Measurements from ENCODE around the gene DEFB129.

GRCh38 chr20:277496-277781, 50.4 kb downstream of the DEFB129 start:
- TF ChIP-seq POLR2AphosphoS5 (IDR thresholded peaks at IDR 0.05) (no peak), POLR2A (IDR thresholded peaks at IDR 0.05; ENCODE audit: low read depth) (no peak), EP300 (IDR thresholded peaks at IDR 0.05) (no peak)
- TF ChIP-seq, protein P1, sequence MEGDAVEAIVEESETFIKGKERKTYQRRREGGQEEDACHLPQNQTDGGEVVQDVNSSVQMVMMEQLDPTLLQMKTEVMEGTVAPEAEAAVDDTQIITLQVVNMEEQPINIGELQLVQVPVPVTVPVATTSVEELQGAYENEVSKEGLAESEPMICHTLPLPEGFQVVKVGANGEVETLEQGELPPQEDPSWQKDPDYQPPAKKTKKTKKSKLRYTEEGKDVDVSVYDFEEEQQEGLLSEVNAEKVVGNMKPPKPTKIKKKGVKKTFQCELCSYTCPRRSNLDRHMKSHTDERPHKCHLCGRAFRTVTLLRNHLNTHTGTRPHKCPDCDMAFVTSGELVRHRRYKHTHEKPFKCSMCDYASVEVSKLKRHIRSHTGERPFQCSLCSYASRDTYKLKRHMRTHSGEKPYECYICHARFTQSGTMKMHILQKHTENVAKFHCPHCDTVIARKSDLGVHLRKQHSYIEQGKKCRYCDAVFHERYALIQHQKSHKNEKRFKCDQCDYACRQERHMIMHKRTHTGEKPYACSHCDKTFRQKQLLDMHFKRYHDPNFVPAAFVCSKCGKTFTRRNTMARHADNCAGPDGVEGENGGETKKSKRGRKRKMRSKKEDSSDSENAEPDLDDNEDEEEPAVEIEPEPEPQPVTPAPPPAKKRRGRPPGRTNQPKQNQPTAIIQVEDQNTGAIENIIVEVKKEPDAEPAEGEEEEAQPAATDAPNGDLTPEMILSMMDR (IDR thresholded peaks at IDR 0.05), result no peak
